A673 (cell line): ENCODE data around the gene TSKS. TPM values are rescaled to one million over a fixed set of nuclear protein-coding genes. Genes with fewer than 3 reads are reported as not detected.

Experiments used
- BruUV-seq: library from RNA; stranded (reverse); fragments of 400-500 nt; replicated peaks from 2 replicates; lab custom pipeline; 2021; lab: Mats Ljungman, UMichigan
- CTCF ChIA-PET: fragments of 300-600 bp; sonication (Branson Sonifier 250); formaldehyde crosslinking; loops from one replicate; lab custom pipeline; 2022; ENCODE audit warnings: antibody characterized with exemption; lab: Charles Lee
- POLR2A ChIA-PET: fragments of 300-600 bp; sonication (Branson Sonifier 250); formaldehyde crosslinking; loops from one replicate; lab custom pipeline; 2022; ENCODE audit warnings: antibody characterized with exemption; ENCODE audit not compliant: low non-redundant PET; lab: Charles Lee
- DNase-seq: peaks from one replicate; pipeline ENCODE4 v3.0.0-alpha.2; 2015; ENCODE audit warnings: low spot score
- H3K27ac ChIP-seq: fragments of 200-600 bp; sonication (generic); 2 replicates; pipeline ENCODE4 v1.5.1; 2016; ENCODE audit warnings: mixed run types, low read depth, mild to moderate bottlenecking, mixed read lengths, antibody characterized with exemption, low read length; ENCODE audit not compliant: poor library complexity, severe bottlenecking
- H3K27me3 ChIP-seq: fragments of 200-600 bp; sonication (generic); replicated peaks from 2 replicates; pipeline ENCODE4 v1.6.1; 2017; ENCODE audit warnings: mixed run types, low read depth, mild to moderate bottlenecking, mixed read lengths, antibody characterized with exemption, low read length; ENCODE audit not compliant: insufficient read depth, poor library complexity
- H3K36me3 ChIP-seq: fragments of 200-600 bp; sonication (generic); 2 replicates; pipeline ENCODE4 v1.6.1; 2016; ENCODE audit warnings: mixed run types, mild to moderate bottlenecking, mixed read lengths, antibody characterized with exemption, low read length; ENCODE audit not compliant: insufficient read depth, poor library complexity, severe bottlenecking
- H3K4me1 ChIP-seq: fragments of 200-600 bp; sonication (generic); 2 replicates; pipeline ENCODE4 v1.6.1; 2017; ENCODE audit warnings: mixed run types, mild to moderate bottlenecking, mixed read lengths, antibody characterized with exemption, low read length; ENCODE audit not compliant: insufficient read depth, poor library complexity, severe bottlenecking
- H3K4me3 ChIP-seq: fragments of 200-600 bp; sonication (generic); 2 replicates; pipeline ENCODE4 v1.5.1; 2016; ENCODE audit warnings: low read depth, mixed run types, mild to moderate bottlenecking, mixed read lengths, low read length; ENCODE audit not compliant: poor library complexity, severe bottlenecking
- H3K9me3 ChIP-seq: fragments of 200-600 bp; sonication (generic); 2 replicates; pipeline ENCODE4 v1.6.1; 2016; ENCODE audit warnings: mixed run types, low read depth, mild to moderate bottlenecking, mixed read lengths, antibody characterized with exemption, low read length; ENCODE audit not compliant: poor library complexity, severe bottlenecking
- EZH2 ChIP-seq: fragments of 200-600 bp; sonication (generic); IDR thresholded peaks from 2 replicates; pipeline ENCODE4 v1.6.1; 2017; ENCODE audit warnings: borderline replicate concordance, low read depth, mild to moderate bottlenecking, mixed read lengths, antibody characterized with exemption, low read length; ENCODE audit not compliant: poor library complexity, severe bottlenecking
- intact Hi-C: fragments of 100-400 bp; cut with micrococcal nuclease; formaldehyde crosslinking; loops from one replicate; pipeline ENCODE4 v1.10.0; 2022; ENCODE audit not compliant: unreplicated experiment
- microRNA-seq: library from miRNA; unstranded; fragments of <30 nt; microRNA quantifications from one replicate; pipeline ENCODE4 v1.2.0, GENCODE V29; 2021
- total RNA-seq: library from RNA; stranded (reverse); gene quantifications from 2 replicates; pipeline ENCODE4 v1.2.3, GENCODE V29; 2021
- TF ChIP-seq, protein P1 (sequence below): fragments of 300-800, 200-600 bp; sonication (generic); conservative IDR thresholded peaks from 2 replicates; pipeline ENCODE4 v1.5.1; 2017; ENCODE audit warnings: low read depth, mild to moderate bottlenecking, antibody characterized with exemption, low read length, moderate library complexity, mixed read lengths

The TSKS gene
- total RNA-seq, 1 experiment from 2014 or later: not detected

DNA sequence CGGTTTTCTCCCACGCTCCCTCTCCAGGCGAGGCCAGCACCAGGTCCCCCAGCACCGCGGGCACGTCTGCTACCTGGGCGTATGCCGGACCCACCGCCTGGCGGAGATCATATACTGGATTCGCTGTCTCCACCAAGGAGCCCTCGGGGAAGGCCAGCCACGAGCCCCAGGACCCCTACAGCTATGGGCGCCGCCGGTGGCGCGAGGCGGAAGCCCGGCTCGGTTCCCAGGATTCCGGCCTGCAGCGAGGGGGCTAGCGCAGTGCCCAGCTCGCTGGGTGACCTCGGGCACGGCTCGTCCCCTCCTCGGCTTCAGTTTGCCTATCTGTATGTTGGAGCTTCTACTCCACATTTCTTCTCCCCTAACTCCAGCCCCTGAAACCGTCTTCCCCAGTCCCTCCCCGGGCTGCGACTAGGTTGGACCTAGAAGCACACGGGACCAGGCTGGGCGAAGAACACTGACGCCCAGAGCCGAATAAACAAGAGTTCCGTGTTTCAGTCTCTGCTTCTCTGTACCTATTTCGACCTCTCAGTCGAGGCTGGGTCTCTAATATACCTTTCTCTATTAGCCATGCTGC is 72.9 kb downstream of the TSKS start:
- peak; percentile 49 for DNase-seq
- Histone ChIP-seq H3K36me3 (peaks cover 18% of the 10 kb centered on the region), H3K4me1 (peaks cover 44% of the 10 kb centered on the region), H3K27ac (peak overlapping the region; percentile 47), H3K27me3 (no peaks in the 10 kb centered on the region), H3K4me3 (peak overlapping the region; percentile 49), H3K9me3 (no peaks in the 10 kb centered on the region)
- TF ChIP-seq EZH2: no peak
- TF ChIP-seq, protein P1, sequence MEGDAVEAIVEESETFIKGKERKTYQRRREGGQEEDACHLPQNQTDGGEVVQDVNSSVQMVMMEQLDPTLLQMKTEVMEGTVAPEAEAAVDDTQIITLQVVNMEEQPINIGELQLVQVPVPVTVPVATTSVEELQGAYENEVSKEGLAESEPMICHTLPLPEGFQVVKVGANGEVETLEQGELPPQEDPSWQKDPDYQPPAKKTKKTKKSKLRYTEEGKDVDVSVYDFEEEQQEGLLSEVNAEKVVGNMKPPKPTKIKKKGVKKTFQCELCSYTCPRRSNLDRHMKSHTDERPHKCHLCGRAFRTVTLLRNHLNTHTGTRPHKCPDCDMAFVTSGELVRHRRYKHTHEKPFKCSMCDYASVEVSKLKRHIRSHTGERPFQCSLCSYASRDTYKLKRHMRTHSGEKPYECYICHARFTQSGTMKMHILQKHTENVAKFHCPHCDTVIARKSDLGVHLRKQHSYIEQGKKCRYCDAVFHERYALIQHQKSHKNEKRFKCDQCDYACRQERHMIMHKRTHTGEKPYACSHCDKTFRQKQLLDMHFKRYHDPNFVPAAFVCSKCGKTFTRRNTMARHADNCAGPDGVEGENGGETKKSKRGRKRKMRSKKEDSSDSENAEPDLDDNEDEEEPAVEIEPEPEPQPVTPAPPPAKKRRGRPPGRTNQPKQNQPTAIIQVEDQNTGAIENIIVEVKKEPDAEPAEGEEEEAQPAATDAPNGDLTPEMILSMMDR: peak; percentile 21; the same call in 1 of the 2 replicates
- TSS peak; percentile 87 for BruUV-seq
- ChIA-PET POLR2A (no interaction called here), CTCF (interaction anchor here (0.5 to 1.5 kb wide), 5 partner anchors 9 to 120 kb away, joined by 3 to 5 read pairs (median 3); no protein-coding TSS in a partner anchor)
- intact Hi-C loops: no loop called here

Small RNA genes within 50 kb of the gene (microRNA-seq; reads per million reads assigned to microRNA genes)
- gene MIR6799: 7.6 reads per million, percentile 23 among the genes with 10 or more reads in this experiment

Other genes starting within 250 kb of the TSKS start
- 82.9 and 95.3 TPM in 2 replicates for gene RCN3, start 235.3 kb downstream of the TSKS start, total RNA-seq
- gene NOSIP, start 182.8 kb downstream of the TSKS start, total RNA-seq: 169 and 178 TPM in 2 replicates
- gene PRRG2, start 182.0 kb downstream of the TSKS start, total RNA-seq: 1.5 and 1.9 TPM in 2 replicates
- 51.4 and 54.0 TPM in 2 replicates for gene PRR12, start 172.1 kb downstream of the TSKS start, total RNA-seq
- gene RRAS, start 123.2 kb downstream of the TSKS start, total RNA-seq: 27.6 and 32.4 TPM in 2 replicates
- gene SCAF1, start 121.1 kb downstream of the TSKS start, total RNA-seq: 92.7 and 98.2 TPM in 2 replicates
- 81.7 and 88.0 TPM in 2 replicates for gene IRF3, start 97.4 kb downstream of the TSKS start, total RNA-seq
- 97.4 and 99.1 TPM in 2 replicates for gene BCL2L12, start 97.4 kb downstream of the TSKS start, total RNA-seq
- gene PRMT1, start 86.0 kb downstream of the TSKS start, total RNA-seq: 523 and 536 TPM in 2 replicates
- gene ADM5, start 73.7 kb downstream of the TSKS start, total RNA-seq: 4.3 TPM in 2 replicates
- 23.3 and 30.0 TPM in 2 replicates for gene CPT1C, start 72.2 kb downstream of the TSKS start, total RNA-seq
- 80.1 and 98.5 TPM in 2 replicates for gene AP2A1, start 3.7 kb upstream of the TSKS start, total RNA-seq
- gene FUZ, start 50.0 kb upstream of the TSKS start, total RNA-seq: 53.0 and 64.3 TPM in 2 replicates
- gene MED25, start 55.0 kb upstream of the TSKS start, total RNA-seq: 93.0 and 111 TPM in 2 replicates
- gene PTOV1, start 87.9 kb upstream of the TSKS start, total RNA-seq: 331 and 356 TPM in 2 replicates
- 122 and 130 TPM in 2 replicates for gene PNKP, start 104.3 kb upstream of the TSKS start, total RNA-seq
- 80.3 and 81.5 TPM in 2 replicates for gene AKT1S1, start 114.0 kb upstream of the TSKS start, total RNA-seq
- 35.1 and 40.0 TPM in 2 replicates for gene TBC1D17, start 114.4 kb upstream of the TSKS start, total RNA-seq
- gene IL4I1, start 133.6 kb upstream of the TSKS start, total RNA-seq: 1.3 TPM in 2 replicates
- gene ATF5, start 165.9 kb upstream of the TSKS start, total RNA-seq: 302 and 322 TPM in 2 replicates
- gene NUP62, start 166.2 kb upstream of the TSKS start, total RNA-seq: 98.5 and 100 TPM in 2 replicates
- gene SIGLEC11, start 197.9 kb upstream of the TSKS start, total RNA-seq: not detected in 2 replicates